AG08395 (cell line): ENCODE results near the gene SHMT2.

Experiments
- DNase-seq: peaks from one replicate; pipeline ENCODE4 v3.0.0; 2012; ENCODE audit warnings: mixed read lengths, low spot score

SHMT2 gene

GRCh38 chr12:57215065-57215464, 14.4 kb upstream of the SHMT2 start:
- no peak for DNase-seq

DNA sequence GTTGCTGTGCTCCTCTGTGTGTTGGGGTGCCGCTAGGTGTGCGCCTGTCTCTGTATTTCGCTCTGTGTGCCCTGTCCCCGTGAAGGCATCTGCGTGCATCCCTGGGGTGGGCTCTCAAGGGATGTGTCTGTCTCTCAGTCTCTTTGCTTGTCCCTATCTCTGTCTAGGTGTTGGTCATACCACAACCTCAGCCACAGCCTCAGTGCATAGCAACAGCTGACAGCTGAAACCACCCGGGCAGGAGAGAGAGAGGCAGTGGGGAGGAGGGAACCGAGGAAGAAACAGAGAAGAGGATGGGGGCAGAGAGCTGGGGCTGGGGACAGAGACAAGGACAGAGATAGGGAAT, 13.9 kb upstream of the SHMT2 start:
- no peak for DNase-seq

GRCh38 chr12:57216014-57216911, 13.2 kb upstream of the SHMT2 start, which contains the start of gene NXPH4:
NXPH4 (plus strand) TSS chr12:57216794; CDS start chr12:57216970, 176 bp downstream.
- DNase-seq, result no peak

DNA sequence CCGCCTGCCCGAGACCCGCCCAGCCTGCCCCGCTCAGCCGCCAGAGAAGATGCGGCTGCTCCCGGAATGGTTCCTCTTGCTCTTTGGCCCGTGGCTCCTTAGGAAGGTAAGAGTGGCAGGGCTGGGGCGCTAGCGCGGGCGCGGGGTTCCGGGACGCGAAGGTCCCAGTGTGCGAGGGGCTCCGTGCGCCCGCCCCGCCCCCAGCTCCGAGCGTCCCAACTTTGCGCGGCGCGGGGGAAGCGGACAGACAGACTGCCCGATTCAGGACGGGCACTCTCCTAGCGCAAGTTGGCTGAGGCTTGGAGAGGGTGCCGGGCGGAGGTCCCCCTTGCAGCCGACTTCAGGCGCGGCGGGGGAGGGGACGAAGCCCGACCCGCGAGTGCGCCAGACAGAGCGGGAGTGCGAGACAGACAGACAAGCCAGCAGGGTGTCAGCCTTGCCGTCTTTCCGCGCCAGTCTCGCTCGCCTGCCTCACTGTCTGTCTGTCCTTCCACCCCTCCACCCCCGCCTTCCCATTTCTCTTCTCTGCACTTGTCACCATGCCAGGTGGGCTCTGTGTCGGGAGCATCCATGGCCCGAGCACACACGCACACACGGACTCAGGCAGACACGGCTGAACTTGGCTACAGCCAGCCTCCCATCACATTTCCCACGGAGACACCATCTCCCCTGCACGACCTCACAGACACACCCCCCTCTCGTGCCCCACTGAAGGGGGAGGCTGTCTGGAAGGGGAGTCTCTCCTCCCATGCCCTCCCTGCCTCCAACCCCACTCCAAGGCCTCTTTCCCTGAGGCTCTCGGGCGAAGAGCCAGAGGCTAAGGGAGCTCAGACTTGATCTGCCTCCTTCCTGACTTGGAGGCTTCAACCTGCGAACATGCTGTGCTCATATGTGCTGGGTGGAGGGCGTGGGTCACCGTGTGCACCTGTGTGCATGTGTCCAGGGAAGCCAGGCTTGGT, 12.3 kb upstream of the SHMT2 start:
- DNase-seq, result no peak

- DNase-seq, result no peak
Measured at GRCh38 chr12:57218030-57218853, 11.3 kb upstream of the SHMT2 start.

DNA sequence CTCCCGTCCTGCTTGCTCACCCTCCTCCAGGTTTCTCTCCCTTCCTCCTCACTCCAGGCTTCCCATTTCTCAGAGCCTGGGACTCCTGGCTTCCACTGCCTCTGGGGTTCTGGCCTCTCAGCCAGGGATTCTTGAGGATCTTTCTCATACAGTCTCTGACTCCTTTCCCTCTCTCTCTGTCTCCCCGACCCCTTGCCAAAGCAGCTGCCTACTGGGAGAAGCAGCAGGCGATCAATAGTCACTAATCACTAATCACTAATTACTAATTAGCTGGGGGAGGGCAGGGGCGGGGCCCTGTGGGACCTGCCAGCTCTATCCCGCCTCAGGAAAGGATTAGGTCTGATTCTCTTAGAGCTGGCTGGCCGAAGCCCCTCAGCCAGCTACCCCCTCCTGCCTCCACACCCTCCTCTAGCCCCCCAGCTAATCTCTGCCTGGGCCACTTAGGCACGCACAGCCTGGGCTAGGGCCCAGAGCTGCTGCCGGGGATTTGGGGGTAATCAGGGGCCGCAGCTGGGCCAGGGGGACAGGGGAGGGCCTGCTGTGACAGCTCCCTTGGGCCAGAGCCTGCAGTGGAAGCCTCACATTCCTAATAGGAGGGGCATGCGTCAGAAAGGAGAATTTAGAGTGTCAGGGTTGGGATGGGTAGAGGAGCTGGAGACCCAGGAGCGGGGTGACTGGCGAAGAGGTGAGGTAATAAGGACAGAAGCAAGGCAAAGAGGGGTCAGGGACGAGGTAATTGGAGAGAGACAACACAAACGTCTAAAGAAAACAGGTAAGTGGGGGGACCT, 10.1 kb upstream of the SHMT2 start:
- no peak for DNase-seq

GRCh38 chr12:57219993-57220754, 9.3 kb upstream of the SHMT2 start:
- no peak for DNase-seq

DNA sequence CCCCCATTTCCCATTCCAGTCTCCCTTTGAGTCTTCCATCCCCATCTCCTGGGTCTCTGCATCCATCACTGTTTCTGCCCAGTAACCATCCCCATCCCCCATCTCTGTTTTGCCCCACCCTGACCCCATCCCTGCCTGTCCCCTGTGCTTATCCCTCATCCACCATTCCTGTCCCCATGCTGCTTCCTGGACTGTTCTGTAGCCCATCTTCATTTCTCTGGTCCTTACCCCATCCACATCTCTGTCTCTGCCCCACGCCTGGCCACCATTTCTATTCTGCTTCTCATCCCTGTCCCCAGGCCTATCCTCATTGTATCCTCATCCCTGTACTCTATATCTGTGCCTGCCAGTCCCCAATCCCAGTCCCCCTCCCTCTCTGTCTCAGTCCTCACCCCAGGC, 8.7 kb upstream of the SHMT2 start:
- DNase-seq, result no peak

DNA sequence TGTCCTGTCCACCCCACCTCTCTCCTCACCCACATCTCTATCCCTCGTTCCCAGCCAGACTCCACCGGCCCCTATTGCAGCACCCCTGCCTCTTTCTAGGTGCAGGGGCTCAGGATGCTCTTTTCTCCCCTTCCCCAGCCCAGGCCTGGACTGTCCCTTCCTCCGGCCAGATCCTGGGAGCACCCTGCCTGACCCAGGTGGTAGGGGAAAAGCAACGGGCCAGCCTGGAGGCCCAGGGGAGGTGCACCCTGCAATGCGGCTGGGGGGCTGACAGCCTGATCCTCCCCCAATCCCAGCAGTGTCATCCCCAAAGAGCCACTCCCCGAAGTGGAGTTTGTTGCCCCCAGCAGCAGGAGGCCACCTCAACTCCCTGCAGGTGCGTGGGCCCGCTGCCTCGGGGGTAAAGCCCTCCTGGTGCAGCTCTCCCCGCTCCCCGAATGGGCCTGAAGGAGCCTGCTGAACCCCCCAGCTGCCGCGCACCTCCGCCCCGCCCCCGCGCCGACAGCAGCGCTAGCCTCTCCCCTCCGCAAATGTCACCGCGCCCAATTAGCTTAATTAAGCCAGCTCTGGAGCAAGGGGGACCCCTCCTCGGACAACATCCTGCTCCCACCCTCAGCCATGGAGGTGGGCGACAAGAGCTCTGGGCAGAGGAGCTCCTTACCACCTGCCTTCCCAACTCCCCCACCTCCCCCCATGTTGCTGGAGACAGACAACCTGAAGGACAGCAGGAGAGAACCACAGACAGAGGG, 8.2 kb upstream of the SHMT2 start:
- no peak for DNase-seq

- no peak for DNase-seq
Measured at GRCh38 chr12:57222286-57223190, 7.0 kb upstream of the SHMT2 start.

DNA sequence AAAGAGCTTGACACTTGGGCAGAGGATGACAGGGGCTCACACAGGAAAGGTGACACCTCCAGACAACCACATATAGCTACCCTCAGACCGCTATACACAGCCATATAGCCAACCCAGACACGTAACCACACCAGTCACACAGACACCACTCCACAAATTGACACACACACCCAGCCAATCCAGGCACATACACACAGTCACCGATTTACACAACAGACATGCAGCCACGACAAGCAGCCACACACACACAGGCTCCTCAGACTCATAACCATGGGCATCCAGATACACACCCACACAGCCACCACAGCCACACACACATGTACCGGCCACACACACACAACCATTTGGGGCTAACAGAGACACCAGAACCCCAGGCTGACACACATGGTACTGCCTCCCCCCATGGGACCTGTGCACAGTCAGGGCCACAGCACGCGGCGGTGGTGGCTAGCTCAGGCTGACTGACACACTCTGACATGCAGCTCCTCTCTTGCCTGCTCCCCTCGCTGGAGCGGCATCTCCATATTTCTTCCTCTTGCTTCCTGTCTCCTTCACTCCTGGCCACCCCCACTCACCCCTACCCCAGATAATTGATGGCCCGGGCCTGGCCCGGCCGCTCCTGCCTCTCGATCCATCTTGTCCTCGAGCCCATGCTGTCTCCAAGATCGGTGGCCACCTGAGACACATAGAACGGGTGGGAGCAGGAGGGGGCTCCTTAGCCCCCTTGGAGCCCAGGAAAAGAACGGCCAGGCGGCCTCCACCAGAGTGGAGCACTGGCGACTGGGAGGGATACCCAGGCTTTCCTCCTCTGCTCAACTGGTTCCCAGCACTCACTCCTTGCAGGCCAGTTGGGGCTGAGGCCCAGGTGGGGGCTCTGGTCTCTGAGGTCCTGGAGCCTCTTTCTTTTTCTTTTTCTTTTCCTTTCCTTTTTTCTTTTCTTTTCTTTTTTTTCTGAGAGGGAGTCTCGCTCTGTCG, 6.0 kb upstream of the SHMT2 start:
- DNase-seq, result no peak

- no peak for DNase-seq
Measured at GRCh38 chr12:57224278-57224972, 5.1 kb upstream of the SHMT2 start.

DNA sequence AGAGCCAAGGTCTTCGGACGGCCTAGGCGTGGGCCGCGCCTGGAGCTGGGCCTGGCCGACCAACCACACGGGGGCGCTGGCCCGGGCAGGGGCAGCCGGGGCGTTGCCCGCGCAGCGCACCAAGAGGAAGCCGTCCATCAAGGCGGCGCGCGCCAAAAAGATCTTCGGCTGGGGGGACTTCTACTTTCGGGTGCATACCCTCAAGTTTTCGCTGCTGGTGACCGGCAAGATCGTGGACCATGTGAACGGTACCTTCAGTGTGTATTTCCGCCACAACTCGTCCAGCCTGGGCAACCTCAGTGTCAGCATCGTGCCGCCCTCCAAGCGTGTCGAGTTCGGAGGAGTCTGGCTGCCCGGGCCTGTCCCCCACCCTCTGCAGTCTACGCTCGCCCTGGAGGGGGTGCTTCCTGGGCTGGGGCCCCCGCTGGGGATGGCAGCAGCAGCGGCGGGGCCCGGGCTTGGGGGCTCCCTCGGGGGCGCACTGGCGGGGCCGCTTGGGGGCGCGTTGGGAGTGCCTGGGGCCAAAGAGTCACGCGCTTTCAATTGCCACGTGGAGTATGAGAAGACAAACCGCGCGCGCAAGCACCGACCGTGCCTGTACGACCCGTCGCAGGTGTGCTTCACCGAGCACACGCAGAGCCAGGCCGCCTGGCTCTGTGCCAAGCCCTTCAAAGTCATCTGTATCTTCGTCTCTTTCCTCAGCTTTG, 4.4 kb upstream of the SHMT2 start:
- no peak for DNase-seq

- no peak for DNase-seq
Measured at GRCh38 chr12:57225680-57226210, 3.8 kb upstream of the SHMT2 start.

DNA sequence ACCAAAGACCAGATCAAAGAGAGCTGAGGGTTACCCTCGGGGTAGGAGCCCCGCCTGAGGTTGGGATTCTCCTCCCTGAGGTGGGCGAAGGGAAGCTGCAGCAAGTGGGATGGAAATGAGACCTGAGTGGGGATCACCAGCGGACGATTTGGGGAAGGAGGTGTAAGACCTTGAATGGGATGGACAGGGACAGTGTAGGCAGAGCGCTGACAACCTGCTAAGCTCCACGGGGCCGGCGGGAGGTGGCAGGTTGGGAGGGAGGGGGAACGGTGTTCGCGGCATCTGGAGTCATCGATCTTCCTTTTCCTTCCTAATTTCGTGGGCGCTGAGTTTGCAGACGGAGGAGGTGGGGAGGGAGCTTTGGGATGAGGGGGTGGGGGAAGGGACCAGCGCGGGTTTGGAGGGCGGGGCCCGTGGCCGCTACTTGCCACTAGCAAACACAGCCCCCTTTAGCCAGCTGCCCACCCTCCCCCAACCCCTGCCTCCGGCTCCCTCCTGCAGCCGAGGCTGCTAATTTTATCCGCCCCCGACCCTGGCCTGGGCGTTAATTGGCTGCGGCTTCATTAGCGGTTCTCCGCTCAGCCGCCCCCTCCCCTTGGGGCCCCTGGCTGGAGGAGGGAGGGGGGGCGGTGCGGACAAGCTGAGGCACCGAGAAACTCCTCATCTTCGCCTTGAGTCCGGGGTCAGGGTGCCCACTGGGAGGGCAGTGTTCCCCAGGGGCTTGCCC, 2.8 kb upstream of the SHMT2 start:
- DNase-seq, result no peak
